ENCODE data around the gene ZNF503.

GRCh38 chr10:75441682-75442081 is 40.1 kb upstream of the ZNF503 start:
- no peak for TF ChIP-seq CTCF (IDR thresholded peaks at IDR 0.05)
- TF ChIP-seq ZFX (IDR thresholded peaks at IDR 0.05; ENCODE audit: borderline replicate concordance): no peak

Measured in 22Rv1 (cell line).